PC-9 (cell line): Measurements from ENCODE around the gene LOX. TPM values are rescaled to one million over a fixed set of nuclear protein-coding genes. Genes with fewer than 3 reads are reported as not detected.
"Not testable (repeated sequence)": the region's sequence is repeated elsewhere in the genome, so short reads cannot be mapped to it uniquely, and the experiment has no call there.

Experiments used
- BruUV-seq: library from RNA; stranded (reverse); fragments of 400-500 nt; replicated peaks from 2 replicates; lab custom pipeline; 2021; lab: Mats Ljungman, UMichigan
- CTCF ChIA-PET: fragments of 300-600 bp; sonication (Branson Sonifier 250); formaldehyde crosslinking; loops from one replicate; lab custom pipeline; 2022; ENCODE audit warnings: antibody characterized with exemption; lab: Charles Lee
- POLR2A ChIA-PET: fragments of 300-600 bp; sonication (Branson Sonifier 250); formaldehyde crosslinking; loops from one replicate; lab custom pipeline; 2022; ENCODE audit warnings: antibody characterized with exemption; ENCODE audit not compliant: unreplicated experiment; lab: Charles Lee
- DNase-seq, 2 experiments: peaks; one replicate each; pipeline versions ENCODE4 v3.0.0 to v3.0.0-alpha.2; 2015 to 2022; ENCODE audit warnings: mixed read lengths in 1 of 2
- H2AFZ ChIP-seq: fragments of 200-600 bp; sonication (generic); 2 replicates; pipeline ENCODE4 v1.8.1; 2017; ENCODE audit warnings: antibody characterized with exemption
- H3F3A ChIP-seq: fragments of 200-600 bp; sonication (generic); 2 replicates; pipeline ENCODE4 v1.8.1; 2017; ENCODE audit warnings: antibody characterized with exemption, mild to moderate bottlenecking, low read depth; ENCODE audit not compliant: insufficient read depth
- H3K27ac ChIP-seq: fragments of 200-600 bp; sonication (generic); 2 replicates; pipeline ENCODE4 v1.6.1; 2016; ENCODE audit warnings: mixed run types
- H3K27me3 ChIP-seq: fragments of 200-600 bp; sonication (generic); 2 replicates; pipeline ENCODE4 v1.6.1; 2016; ENCODE audit warnings: low read depth, mixed run types; ENCODE audit not compliant: insufficient read depth
- H3K36me3 ChIP-seq: fragments of 200-600 bp; sonication (generic); 2 replicates; pipeline ENCODE4 v1.6.1; 2016; ENCODE audit warnings: low read depth, mixed run types
- H3K4me1 ChIP-seq: fragments of 200-600 bp; sonication (generic); replicated peaks from 2 replicates; pipeline ENCODE4 v1.6.1; 2016; ENCODE audit warnings: mixed run types; ENCODE audit not compliant: insufficient read depth
- H3K4me2 ChIP-seq: fragments of 200-600 bp; sonication (generic); 2 replicates; pipeline ENCODE4 v1.6.1; 2017; ENCODE audit warnings: mixed run types
- H3K4me3 ChIP-seq: fragments of 200-600 bp; sonication (generic); 2 replicates; pipeline ENCODE4 v1.6.1; 2016; ENCODE audit warnings: mixed run types
- H3K79me2 ChIP-seq: fragments of 200-600 bp; sonication (generic); 2 replicates; pipeline ENCODE4 v1.6.1; 2017; ENCODE audit warnings: low read depth, mixed run types
- H3K9me2 ChIP-seq: fragments of 200-600 bp; sonication (generic); 2 replicates; pipeline ENCODE4 v1.8.1; 2017; ENCODE audit warnings: mild to moderate bottlenecking; ENCODE audit not compliant: insufficient read depth
- H3K9me3 ChIP-seq: fragments of 200-600 bp; sonication (generic); 2 replicates; pipeline ENCODE4 v1.8.1; 2016; ENCODE audit warnings: low read depth; ENCODE audit not compliant: insufficient read depth
- H4K20me1 ChIP-seq: fragments of 200-600 bp; sonication (generic); 2 replicates; pipeline ENCODE4 v1.8.1; 2017; ENCODE audit not compliant: insufficient read depth
- EZH2 ChIP-seq: fragments of 200-600 bp; sonication (generic); IDR thresholded peaks from 2 replicates; pipeline ENCODE4 v1.8.0; 2017; ENCODE audit warnings: antibody characterized with exemption, low read depth
- intact Hi-C: fragments of 100-400 bp; cut with micrococcal nuclease; formaldehyde crosslinking; loops from one replicate; pipeline ENCODE4 v1.10.0; 2022; ENCODE audit not compliant: unreplicated experiment
- total RNA-seq: library from RNA; stranded (reverse); gene quantifications from 2 replicates; pipeline ENCODE4 v1.2.3, GENCODE V29; 2021
- TF ChIP-seq, protein P1 (sequence below): fragments of 200-600 bp; sonication (generic); conservative IDR thresholded peaks from 2 replicates; pipeline ENCODE4 v1.6.1; 2017; ENCODE audit warnings: mixed run types, antibody characterized with exemption, mild to moderate bottlenecking, moderate library complexity

The LOX gene
- total RNA-seq, 1 experiment from 2014 or later: 3.2 TPM

DNA sequence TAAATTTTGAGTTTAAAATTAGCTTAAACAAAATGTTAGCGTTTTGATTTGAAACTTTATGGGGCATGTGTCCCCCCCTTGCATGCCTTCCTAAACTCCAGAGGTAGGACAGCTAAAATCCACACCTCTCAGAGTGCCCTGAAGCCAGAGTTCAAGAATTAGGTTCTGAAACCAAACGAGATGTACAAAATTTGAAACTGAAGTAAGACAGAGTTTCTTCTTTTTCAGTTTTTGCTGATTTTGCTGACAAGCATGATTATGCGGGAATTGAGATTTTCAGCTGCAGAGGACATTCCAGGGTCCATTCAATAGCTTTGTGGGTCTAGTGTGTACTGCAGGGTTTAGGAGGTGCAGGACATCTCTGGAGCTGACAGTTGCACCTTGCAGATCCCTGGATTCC lies 17.1 kb upstream of the LOX start:
- Histone ChIP-seq H3K27me3 (no peaks in the 10 kb centered on the region), H2AFZ (no peak overlapping the region), H3K27ac (no peak overlapping the region), H3K36me3 (no peaks in the 10 kb centered on the region), H3K4me2 (no peak overlapping the region), H3F3A (no peaks in the 10 kb centered on the region), H3K9me2 (no peaks in the 10 kb centered on the region), H4K20me1 (no peaks in the 10 kb centered on the region), H3K4me1 (peaks cover 13% of the 10 kb centered on the region), H3K9me3 (no peaks in the 10 kb centered on the region), H3K4me3 (no peak overlapping the region), H3K79me2 (no peaks in the 10 kb centered on the region)
- BruUV-seq: no TSS peak
- CTCF ChIA-PET: no interaction called here
- TF ChIP-seq, protein P1, sequence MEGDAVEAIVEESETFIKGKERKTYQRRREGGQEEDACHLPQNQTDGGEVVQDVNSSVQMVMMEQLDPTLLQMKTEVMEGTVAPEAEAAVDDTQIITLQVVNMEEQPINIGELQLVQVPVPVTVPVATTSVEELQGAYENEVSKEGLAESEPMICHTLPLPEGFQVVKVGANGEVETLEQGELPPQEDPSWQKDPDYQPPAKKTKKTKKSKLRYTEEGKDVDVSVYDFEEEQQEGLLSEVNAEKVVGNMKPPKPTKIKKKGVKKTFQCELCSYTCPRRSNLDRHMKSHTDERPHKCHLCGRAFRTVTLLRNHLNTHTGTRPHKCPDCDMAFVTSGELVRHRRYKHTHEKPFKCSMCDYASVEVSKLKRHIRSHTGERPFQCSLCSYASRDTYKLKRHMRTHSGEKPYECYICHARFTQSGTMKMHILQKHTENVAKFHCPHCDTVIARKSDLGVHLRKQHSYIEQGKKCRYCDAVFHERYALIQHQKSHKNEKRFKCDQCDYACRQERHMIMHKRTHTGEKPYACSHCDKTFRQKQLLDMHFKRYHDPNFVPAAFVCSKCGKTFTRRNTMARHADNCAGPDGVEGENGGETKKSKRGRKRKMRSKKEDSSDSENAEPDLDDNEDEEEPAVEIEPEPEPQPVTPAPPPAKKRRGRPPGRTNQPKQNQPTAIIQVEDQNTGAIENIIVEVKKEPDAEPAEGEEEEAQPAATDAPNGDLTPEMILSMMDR: no peak
- TF ChIP-seq EZH2: no peak
- POLR2A ChIA-PET: no interaction called here
- intact Hi-C loops: loop anchor here (10.0 kb wide), 1 partner anchor 60 kb away; no protein-coding TSS in a partner anchor
- DNase-seq: no peak

DNA sequence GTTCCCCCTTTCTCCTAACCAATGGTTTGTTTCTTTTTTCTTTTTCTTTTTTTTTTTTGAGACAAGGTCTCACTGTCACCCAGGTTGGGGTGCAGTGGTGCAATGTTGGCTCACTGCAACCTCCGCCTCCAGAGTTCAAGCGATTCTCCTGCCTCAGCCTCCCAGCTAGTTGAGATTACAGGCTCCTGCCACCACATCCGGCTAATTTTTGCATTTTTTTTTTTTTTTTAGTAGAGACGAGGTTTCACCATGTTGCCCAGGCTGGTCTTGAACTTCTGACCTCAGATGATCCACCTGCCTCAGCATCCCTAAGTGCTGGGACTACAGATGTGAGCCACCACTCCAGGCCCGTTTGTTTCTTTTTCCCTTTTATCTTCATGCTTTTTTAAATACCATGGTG lies 16.2 kb upstream of the LOX start:
- BruUV-seq, H3K36me3 ChIP-seq, H2AFZ ChIP-seq, H3K4me2 ChIP-seq, H3K27me3 ChIP-seq, H3F3A ChIP-seq, DNase-seq, H3K9me3 ChIP-seq, POLR2A ChIA-PET, H3K79me2 ChIP-seq, H3K27ac ChIP-seq, H3K9me2 ChIP-seq, H3K4me3 ChIP-seq, CTCF ChIA-PET, H3K4me1 ChIP-seq, H4K20me1 ChIP-seq: not testable (repeated sequence)
- intact Hi-C loops: loop anchor here (10.0 kb wide), 1 partner anchor 61 kb away; no protein-coding TSS in a partner anchor

DNA sequence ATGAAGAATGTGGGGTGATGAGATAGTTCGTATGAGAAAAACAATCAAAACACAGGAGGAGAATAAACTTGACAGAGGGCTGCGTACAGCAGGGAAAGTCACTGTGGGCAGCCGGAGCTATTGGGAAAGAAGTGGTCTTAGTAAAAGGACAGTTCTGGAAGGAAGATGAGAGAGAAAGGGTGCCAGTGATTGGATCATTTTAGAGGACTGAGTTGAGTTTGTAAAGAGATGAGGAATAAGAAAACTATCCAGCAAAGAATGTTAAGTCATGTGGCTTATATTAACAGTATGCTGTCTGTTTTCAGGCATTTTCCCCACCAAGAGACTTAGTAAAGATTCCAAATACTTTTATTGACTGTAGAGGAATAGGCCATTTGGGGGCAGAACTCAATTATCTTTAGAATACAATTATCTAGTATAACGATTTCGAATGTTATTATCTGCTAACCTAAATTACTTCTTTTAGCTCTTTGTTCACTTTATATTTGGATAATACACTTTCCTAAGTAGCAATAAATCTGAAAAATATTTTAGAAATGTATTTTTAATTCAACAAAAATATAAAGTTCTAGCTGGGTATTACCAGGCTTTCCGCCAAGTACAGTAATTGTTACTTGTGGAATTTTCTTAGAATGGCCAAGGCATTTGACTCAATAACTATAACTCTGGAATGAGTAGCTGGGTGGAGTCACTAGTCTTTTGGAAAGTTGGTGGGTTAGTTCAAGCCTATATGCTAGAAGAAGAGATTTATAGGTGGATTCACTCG lies 15.5 kb upstream of the LOX start:
- POLR2A ChIA-PET: no interaction called here
- no peaks in the 10 kb centered on the region for H3K36me3 ChIP-seq
- no peak for TF ChIP-seq EZH2
- TF ChIP-seq, protein P1: no peak
- H3K27me3 ChIP-seq: no peaks in the 10 kb centered on the region
- no peaks in the 10 kb centered on the region for H3K79me2 ChIP-seq
- no peaks in the 10 kb centered on the region for H3K9me3 ChIP-seq
- intact Hi-C loops: loop anchor here (10.0 kb wide), 1 partner anchor 61 kb away; no protein-coding TSS in a partner anchor
- no peak overlapping the region for H3K4me2 ChIP-seq
- no peaks in the 10 kb centered on the region for H3F3A ChIP-seq
- H4K20me1 ChIP-seq: no peaks in the 10 kb centered on the region
- peaks cover 2% of the 10 kb centered on the region for H3K4me1 ChIP-seq
- no peak overlapping the region for H2AFZ ChIP-seq
- CTCF ChIA-PET: no interaction called here
- H3K4me3 ChIP-seq: no peak overlapping the region
- no peaks in the 10 kb centered on the region for H3K9me2 ChIP-seq
- no peak for DNase-seq
- BruUV-seq: no TSS peak
- no peak overlapping the region for H3K27ac ChIP-seq
